Spleen (tissue), 11 donors: ENCODE data around the gene KCNMB1. TPM values are rescaled to one million over a fixed set of nuclear protein-coding genes. Genes with fewer than 3 reads are reported as not detected.

Source experiments
- DNase-seq: peaks from one replicate; pipeline ENCODE4 v3.0.0-alpha.2; 2020
- H3K27ac ChIP-seq, 8 donors: fragments of 200-600 bp; sonication (generic) in 7 of 8; 1 replicate in 4 of 8; 2 replicates in 4 of 8; pipeline versions ENCODE4 v1.5.0 to v1.8.0; 2016 to 2021; ENCODE audit warnings: inconsistent platforms in 4 of 8, mild to moderate bottlenecking in 4 of 8, moderate library complexity in 1 of 8
- H3K27me3 ChIP-seq, 7 donors: fragments of 200-600 bp; sonication (generic) in 6 of 7; replicated peaks in 1 of 7; 1 replicate in 4 of 7; 2 replicates in 3 of 7; pipeline versions ENCODE4 v1.5.0 to v1.8.0; 2016 to 2021; ENCODE audit warnings: inconsistent platforms in 3 of 7, mild to moderate bottlenecking in 1 of 7
- H3K36me3 ChIP-seq, 6 donors: fragments of 200-600 bp; sonication (generic) in 5 of 6; 1 replicate in 4 of 6; 2 replicates in 2 of 6; pipeline versions ENCODE4 v1.5.0 to v1.8.0; 2016 to 2021; ENCODE audit warnings: inconsistent platforms in 2 of 6
- H3K4me1 ChIP-seq, 6 donors: fragments of 200-600 bp; sonication (generic) in 5 of 6; 1 replicate in 3 of 6; 2 replicates in 3 of 6; pipeline versions ENCODE4 v1.5.0 to v1.8.0; 2016 to 2021; ENCODE audit warnings: inconsistent platforms in 3 of 6
- H3K4me3 ChIP-seq, 8 donors: fragments of 200-600 bp; sonication (generic) in 7 of 8; 1 replicate in 4 of 8; 2 replicates in 4 of 8; pipeline versions ENCODE4 v1.5.0 to v1.8.0; 2016 to 2021; ENCODE audit warnings: inconsistent platforms in 4 of 8, mild to moderate bottlenecking in 4 of 8, moderate library complexity in 2 of 8
- H3K9me3 ChIP-seq, 8 donors: fragments of 200-600 bp; sonication (generic) in 7 of 8; 1 replicate in 4 of 8; 2 replicates in 4 of 8; pipeline versions ENCODE4 v1.5.0 to v1.8.0; 2016 to 2021; ENCODE audit warnings: inconsistent platforms in 4 of 8
- POLR2A ChIP-seq, 3 donors: fragments of 450-650 bp; IDR thresholded peaks; one replicate each; pipeline ENCODE4 v1.5.1; 2017; ENCODE audit warnings: antibody characterized with exemption in 3 of 3, mild to moderate bottlenecking in 1 of 3
- POLR2AphosphoS5 ChIP-seq, 3 donors: sonication (generic); formaldehyde crosslinking; IDR thresholded peaks; one replicate each; pipeline ENCODE4 v1.5.1; 2017; ENCODE audit warnings: antibody characterized with exemption in 3 of 3
- WGBS, 5 donors: extraction: QIAGEN DNeasy Blood & Tissue Kit in 3 of 5; methylation state at CpG; one replicate each; pipeline versions ENCODE4 v1.1.5 to v1.1.7; 2013 to 2018; 5-methylcytosine and 5-hydroxymethylcytosine counted together
- intact Hi-C: fragments of 100-400 bp; cut with DNase I; formaldehyde crosslinking; loops from one replicate; pipeline ENCODE4 v1.15.0; 2023; ENCODE audit warnings: low total_unique reads
- polyA plus RNA-seq, 3 donors: library from polyadenylated mRNA; stranded (reverse); fragments of 200-250 nt; gene quantifications; one replicate each; pipeline ENCODE4 v1.2.1, GENCODE V29; 2013
- total RNA-seq, 7 donors: library from RNA; depleted of rRNA in 3 of 7; stranded (reverse); fragments of >200 nt in 3 of 7; fragmentation: NEBNext Ultra II Directional in 4 of 7; extraction: Animal tissue kit (Norgen Biotek cat#: 25700) in 4 of 7; gene quantifications; one replicate each; pipeline versions ENCODE4 v1.1.0 to v1.2.1, GENCODE V29; 2016 to 2021
- TF ChIP-seq, protein P1 (sequence below), 11 experiments: fragments of 200-600 bp in 7 of 11; fragments of 450-650 bp in 4 of 11; sonication (generic) in 4 of 11; IDR thresholded peaks in 8 of 11; conservative IDR thresholded peaks in 3 of 11; 1 replicate in 7 of 11; 2 replicates in 4 of 11; pipeline versions ENCODE4 v1.4.0 to v1.8.0; 2016 to 2021; ENCODE audit warnings: antibody characterized with exemption in 11 of 11, inconsistent platforms in 4 of 11, mild to moderate bottlenecking in 1 of 11
- donor health status: healthy with polysubstance abuse.
- donor health status: DM: no; HTN: no; CAD: no; lungs with moderate emphysema.
- donor health status: DM: no; HTN: no; CAD: no.
- donor health status: Bipolar disorder and iron deficiency.
- donor health status: healthy.
- donor health status: DM: no; HTN: no; CAD: no.
- donor health status: DM: yes; HTN: yes; CAD: no.

Gene KCNMB1
- total and polyA plus RNA-seq, 10 donors = 0.13 to 2.2 (median 0.77) TPM

DNA sequence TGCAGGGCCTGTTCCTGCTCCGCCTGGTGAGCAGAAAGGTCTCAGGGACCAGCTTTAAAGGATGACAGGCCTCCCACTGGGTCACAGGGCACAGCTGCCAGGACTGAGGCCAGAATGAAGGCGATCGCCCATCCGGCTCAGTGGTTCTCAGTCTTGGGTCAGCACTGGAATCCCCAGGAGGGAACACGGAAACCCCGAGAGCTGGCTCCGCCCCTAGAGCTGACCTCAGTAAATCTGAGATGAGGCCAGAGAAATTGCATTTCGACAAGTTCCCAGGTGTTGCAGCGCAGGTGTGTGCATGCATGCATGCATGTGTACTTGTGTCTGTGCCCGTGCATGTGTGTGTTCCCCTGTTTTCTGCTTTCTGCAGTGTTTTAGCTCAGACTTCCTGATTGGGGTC lies 47.2 kb upstream of the KCNMB1 start:
- Histone ChIP-seq H3K4me1 (peaks cover 0 to 15% (median 5%) of the 10 kb centered on the region in 6 donors), H3K4me3 (no peak overlapping the region), H3K36me3 (no peaks in the 10 kb centered on the region), H3K27ac (no peak overlapping the region), H3K27me3 (peaks cover 0 to 22% (median 0%) of the 10 kb centered on the region in 7 donors), H3K9me3 (peaks cover 0 to 3% (median 0%) of the 10 kb centered on the region in 8 donors)
- WGBS, 5 donors = 85 to 92% (median 86%) methylated on average over 10 of the region's 10 CpGs
- intact Hi-C loops = loop anchor here (5.0 kb wide), 1 partner anchor 196 kb away; no protein-coding TSS in a partner anchor
- TF ChIP-seq POLR2AphosphoS5 (IDR thresholded peaks at IDR 0.05) (no peak), POLR2A (IDR thresholded peaks at IDR 0.05) (no peak)
- TF ChIP-seq, protein P1, sequence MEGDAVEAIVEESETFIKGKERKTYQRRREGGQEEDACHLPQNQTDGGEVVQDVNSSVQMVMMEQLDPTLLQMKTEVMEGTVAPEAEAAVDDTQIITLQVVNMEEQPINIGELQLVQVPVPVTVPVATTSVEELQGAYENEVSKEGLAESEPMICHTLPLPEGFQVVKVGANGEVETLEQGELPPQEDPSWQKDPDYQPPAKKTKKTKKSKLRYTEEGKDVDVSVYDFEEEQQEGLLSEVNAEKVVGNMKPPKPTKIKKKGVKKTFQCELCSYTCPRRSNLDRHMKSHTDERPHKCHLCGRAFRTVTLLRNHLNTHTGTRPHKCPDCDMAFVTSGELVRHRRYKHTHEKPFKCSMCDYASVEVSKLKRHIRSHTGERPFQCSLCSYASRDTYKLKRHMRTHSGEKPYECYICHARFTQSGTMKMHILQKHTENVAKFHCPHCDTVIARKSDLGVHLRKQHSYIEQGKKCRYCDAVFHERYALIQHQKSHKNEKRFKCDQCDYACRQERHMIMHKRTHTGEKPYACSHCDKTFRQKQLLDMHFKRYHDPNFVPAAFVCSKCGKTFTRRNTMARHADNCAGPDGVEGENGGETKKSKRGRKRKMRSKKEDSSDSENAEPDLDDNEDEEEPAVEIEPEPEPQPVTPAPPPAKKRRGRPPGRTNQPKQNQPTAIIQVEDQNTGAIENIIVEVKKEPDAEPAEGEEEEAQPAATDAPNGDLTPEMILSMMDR (IDR thresholded peaks at IDR 0.05 in 8 of 11, conservative IDR thresholded peaks at IDR 0.05 in 3 of 11) = no peak
- DNase-seq = no peak

DNA sequence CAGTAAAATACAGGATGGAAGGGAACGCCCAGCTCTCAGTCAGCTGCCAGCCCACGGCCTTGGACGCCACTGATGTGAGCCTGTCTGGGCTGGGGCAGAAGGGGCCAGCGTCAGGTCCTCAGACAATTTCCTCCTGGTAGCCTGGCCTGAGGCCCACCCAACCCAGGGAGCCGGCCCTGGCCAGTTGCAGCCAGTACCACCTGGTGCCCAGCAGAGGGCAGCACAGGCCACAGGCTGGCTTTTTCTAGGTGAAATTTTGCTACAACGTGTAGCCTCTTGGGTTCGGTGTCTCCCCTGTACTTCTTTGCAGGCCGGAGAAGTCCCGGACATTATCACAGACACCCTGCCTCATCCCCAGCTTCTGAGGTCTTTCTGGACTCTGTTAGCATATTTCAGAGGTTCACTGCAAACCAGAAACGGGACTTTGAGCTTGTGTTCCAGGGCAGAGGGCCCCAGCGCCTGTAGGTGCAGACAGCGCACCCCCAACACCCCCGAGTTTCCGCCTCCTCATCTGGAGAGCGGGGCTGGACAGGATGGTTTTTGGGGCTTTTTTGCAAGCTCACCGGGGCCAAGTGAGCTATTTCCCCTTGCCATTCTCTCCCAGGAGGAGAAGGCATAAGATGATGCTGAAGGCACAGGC lies 45.9 kb upstream of the KCNMB1 start:
- Histone ChIP-seq H3K27ac (peak overlapping the region in 2 of 8 donors; percentile 5 to 45), H3K4me1 (peaks cover 0 to 15% (median 5%) of the 10 kb centered on the region in 6 donors), H3K36me3 (no peaks in the 10 kb centered on the region), H3K27me3 (peaks cover 0 to 22% (median 0%) of the 10 kb centered on the region in 7 donors), H3K9me3 (peaks cover 0 to 3% (median 0%) of the 10 kb centered on the region in 8 donors), H3K4me3 (no peak overlapping the region)
- DNase-seq = peak; percentile 88
- 38 to 50% (median 42%) methylated on average over 14 to 16 of the region's 16 CpGs for WGBS, 5 donors
- intact Hi-C loops = loop anchor here (5.0 kb wide), 1 partner anchor 197 kb away; no protein-coding TSS in a partner anchor
- no peak for TF ChIP-seq POLR2A (IDR thresholded peaks at IDR 0.05)
- TF ChIP-seq, protein P1 (IDR thresholded peaks at IDR 0.05 in 8 of 11, conservative IDR thresholded peaks at IDR 0.05 in 3 of 11) = peak; percentile 70 to 97 (median 93)
- peak in 2 of 3 donors; percentile 35 to 61 for TF ChIP-seq POLR2AphosphoS5 (IDR thresholded peaks at IDR 0.05)

DNA sequence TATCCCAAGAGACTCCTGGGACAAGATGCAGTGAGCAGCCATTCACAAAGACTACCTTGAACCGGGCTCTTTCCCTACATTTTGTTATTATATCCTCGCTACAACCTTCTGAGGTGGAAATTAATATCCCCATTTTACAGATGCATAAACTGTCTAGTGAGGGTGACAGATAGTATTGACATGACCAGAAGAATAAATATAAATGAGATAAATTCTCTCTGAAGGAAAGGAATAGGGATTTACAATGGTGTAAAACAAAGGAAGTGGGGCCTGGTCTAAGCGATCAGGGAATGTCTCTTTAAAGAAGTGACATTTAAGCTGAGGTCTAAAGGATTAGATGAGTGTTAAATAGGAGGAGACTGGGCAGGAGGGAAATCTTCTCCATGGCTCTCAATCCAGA lies 43.5 kb upstream of the KCNMB1 start:
- DNase-seq = no peak
- intact Hi-C loops = no loop called here
- H3K36me3 ChIP-seq = no peaks in the 10 kb centered on the region
- H3K27me3 ChIP-seq = peaks cover 0 to 5% (median 0%) of the 10 kb centered on the region in 7 donors
- no peak for TF ChIP-seq POLR2AphosphoS5 (IDR thresholded peaks at IDR 0.05)
- TF ChIP-seq POLR2A (IDR thresholded peaks at IDR 0.05) = no peak
- TF ChIP-seq, protein P1 (IDR thresholded peaks at IDR 0.05 in 8 of 11, conservative IDR thresholded peaks at IDR 0.05 in 3 of 11) = no peak
- no peak overlapping the region for H3K27ac ChIP-seq
- H3K4me3 ChIP-seq = no peak overlapping the region
- peaks cover 0 to 16% (median 5%) of the 10 kb centered on the region in 6 donors for H3K4me1 ChIP-seq
- 91 to 97% (median 95%) methylated on average over 3 of the region's 3 CpGs for WGBS, 5 donors
- H3K9me3 ChIP-seq = peaks cover 0 to 3% (median 0%) of the 10 kb centered on the region in 8 donors

GRCh38 chr5:170431571-170431970 lies 42.4 kb upstream of the KCNMB1 start:
- Histone ChIP-seq H3K4me1 (peaks cover 0 to 21% (median 10%) of the 10 kb centered on the region in 6 donors), H3K36me3 (no peaks in the 10 kb centered on the region), H3K4me3 (no peak overlapping the region), H3K27ac (peak overlapping the region in 1 of 8 donors; percentile 13), H3K9me3 (peaks cover 0 to 3% (median 0%) of the 10 kb centered on the region in 8 donors), H3K27me3 (peaks cover 0 to 9% (median 0%) of the 10 kb centered on the region in 7 donors)
- WGBS, 5 donors = 72 to 92% (median 83%) methylated on average over 4 of the region's 4 CpGs
- no peak for DNase-seq
- intact Hi-C loops = no loop called here
- TF ChIP-seq, protein P1 (IDR thresholded peaks at IDR 0.05 in 8 of 11, conservative IDR thresholded peaks at IDR 0.05 in 3 of 11) = no peak
- TF ChIP-seq POLR2AphosphoS5 (IDR thresholded peaks at IDR 0.05) = no peak
- TF ChIP-seq POLR2A (IDR thresholded peaks at IDR 0.05) = no peak
